ENCODE measurements around the gene TCEANC2. TPM values are rescaled to one million over a fixed set of nuclear protein-coding genes. Genes with fewer than 3 reads are reported as not detected.

Gene TCEANC2
- polyA plus RNA-seq, 4 donors, result 8.2 to 9.6 (median 8.6) TPM

DNA sequence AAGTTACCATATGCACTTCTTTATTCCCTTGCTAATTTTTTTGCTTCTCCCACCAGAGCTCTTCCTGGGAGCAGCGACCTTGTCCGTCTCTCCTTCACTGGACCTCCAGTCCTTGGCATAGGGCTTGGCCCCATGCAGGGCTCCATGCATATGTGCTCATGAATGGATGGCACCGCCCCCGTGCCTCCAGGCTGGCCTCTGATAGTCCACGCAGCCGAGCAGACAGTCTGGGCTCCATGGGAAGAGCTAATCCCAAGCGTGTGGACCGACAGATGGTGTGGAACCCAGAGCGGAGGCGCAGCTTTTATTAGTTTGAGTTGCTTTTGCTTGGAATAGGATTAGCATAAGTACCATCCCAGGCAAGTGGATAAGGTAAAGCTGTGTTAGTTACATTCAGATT lies 57.6 kb downstream of the TCEANC2 start:
- no peak for DNase-seq (ENCODE audit: low read depth in 4 of 4, low spot score in 2 of 4)

DNA sequence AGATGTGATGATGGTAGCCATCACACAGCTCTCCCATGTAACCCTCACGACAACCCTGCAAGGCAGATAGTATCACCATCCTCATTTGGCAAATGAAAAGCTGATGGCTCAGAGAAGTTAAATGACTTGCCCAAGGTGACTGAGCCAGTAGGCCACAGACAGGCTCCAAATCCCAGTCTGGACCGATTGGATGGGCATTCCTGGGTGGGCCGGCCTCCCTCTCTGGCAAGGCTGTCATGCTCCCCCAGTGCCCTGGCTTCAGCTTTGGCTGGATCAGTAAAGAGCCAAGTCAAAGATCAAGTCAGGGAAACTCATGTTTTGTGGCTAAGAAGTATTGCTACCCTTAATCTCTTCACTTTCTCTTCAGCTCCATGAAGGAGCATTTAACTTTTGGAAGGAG lies 58.2 kb downstream of the TCEANC2 start:
- no peak for DNase-seq (ENCODE audit: low read depth in 4 of 4, low spot score in 2 of 4)

DNA sequence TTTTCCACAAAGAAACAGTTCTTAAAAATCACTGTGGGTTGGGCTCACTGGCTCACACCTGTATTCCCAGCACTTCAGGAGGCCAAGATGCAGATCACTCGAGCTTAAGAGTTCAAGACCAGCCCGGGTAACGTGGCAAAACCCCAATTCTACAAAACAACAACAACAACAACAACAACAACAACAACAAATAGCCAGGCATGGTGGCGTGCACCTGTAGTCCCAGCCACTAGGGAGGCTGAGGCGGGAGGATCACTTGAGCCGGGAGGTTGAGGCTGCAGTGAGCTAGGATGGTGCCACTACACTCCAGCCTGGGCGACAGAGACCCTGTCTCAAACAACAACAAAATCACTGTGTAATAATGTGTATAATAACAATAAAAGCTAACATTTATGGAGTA lies 58.6 kb downstream of the TCEANC2 start:
- DNase-seq (ENCODE audit: low read depth in 4 of 4, low spot score in 2 of 4), result no peak

DNA sequence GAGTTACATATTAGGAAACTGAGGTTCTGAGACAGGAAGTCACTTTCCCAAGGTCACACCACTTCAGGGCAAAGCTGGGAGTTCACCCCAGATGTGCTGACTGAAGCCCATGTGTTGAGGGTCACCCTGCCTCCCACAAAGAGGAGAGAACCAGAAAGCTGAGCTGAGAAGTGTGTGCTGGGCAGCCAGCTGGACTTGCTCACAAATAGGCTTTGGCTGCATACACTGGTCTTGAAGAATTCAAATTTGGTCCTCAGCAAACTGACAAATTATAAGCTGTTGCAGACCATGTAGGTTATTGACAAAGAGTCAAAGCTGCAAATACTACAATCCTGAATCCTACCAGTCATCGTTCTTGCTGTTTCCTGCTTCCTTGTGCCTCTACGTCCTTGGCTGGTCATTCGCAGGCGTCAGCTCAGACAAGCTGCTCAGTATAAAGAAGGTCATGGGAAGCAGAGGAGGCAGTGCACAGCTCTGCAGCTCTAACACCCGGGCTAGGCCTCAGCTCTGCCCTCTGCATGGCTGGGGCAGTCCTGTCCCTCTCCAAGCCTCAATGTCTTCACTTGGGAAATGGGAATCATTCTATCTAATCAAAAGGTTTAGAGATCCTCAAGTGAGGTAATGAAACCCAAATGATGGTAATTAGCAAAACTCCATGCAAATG lies 59.4 kb downstream of the TCEANC2 start:
- DNase-seq (ENCODE audit: low read depth in 4 of 4, low spot score in 2 of 4), result no peak

DNA sequence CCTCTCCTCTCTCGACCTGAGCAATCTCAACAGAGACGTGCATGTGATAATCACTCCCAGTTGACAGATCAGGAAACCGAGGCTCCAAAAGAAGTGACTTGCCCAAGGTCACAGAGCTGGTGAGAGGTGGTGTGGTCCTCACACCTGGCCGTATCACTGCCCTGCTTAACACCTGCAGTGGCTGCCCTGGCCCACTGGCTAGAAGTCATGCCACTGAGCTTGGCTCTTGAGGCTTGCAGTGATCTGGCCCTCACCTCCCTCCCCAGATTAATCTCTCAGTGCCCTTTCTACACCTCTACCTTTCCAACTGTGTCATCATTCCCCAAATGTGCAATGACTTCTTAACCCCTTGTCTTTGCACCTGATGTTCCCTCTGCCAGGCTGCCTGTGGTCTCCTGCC lies 60.6 kb downstream of the TCEANC2 start:
- no peak for DNase-seq (ENCODE audit: low read depth in 4 of 4, low spot score in 2 of 4)

DNA sequence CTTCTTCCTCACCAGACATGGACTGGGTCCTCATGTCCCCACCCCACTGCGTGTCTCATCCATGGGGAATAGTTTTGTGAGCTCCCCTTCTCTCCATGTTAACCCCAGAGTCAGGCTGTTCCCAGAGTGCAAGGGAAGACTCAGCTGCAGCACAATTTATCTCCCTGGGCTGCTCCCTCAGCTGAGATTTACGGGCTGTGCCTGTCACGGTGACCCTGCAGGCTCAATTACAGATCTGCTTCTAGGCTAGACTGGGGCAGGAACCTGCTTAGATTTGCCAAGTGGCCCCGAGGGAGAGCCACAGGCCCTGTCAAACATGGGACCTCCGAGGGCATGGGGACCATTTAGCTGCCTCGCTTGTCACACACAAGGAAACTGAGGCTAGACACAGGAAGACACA lies 61.5 kb downstream of the TCEANC2 start:
- no peak for DNase-seq (ENCODE audit: low read depth in 4 of 4, low spot score in 2 of 4)

DNA sequence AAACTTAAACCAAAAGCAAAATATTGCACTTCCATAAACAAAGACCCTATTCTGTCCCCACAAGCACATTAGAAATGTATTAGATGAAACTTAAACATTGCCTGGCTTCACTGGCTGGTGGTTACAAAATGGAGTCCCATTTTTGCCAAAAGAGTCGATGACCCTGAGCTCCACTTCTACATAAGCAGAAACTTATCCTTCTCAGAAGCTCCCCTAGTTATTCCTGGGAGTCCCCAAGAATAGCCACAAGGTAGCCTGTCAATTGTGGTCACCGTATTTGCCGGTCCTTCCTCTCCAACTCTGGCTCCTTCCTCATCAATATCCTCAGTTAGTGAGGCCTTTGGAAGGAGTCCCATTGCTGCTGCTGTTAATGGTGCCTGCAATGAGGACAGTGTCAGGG lies 62.1 kb downstream of the TCEANC2 start:
- no peak for DNase-seq (ENCODE audit: low read depth in 4 of 4, low spot score in 2 of 4)

DNA sequence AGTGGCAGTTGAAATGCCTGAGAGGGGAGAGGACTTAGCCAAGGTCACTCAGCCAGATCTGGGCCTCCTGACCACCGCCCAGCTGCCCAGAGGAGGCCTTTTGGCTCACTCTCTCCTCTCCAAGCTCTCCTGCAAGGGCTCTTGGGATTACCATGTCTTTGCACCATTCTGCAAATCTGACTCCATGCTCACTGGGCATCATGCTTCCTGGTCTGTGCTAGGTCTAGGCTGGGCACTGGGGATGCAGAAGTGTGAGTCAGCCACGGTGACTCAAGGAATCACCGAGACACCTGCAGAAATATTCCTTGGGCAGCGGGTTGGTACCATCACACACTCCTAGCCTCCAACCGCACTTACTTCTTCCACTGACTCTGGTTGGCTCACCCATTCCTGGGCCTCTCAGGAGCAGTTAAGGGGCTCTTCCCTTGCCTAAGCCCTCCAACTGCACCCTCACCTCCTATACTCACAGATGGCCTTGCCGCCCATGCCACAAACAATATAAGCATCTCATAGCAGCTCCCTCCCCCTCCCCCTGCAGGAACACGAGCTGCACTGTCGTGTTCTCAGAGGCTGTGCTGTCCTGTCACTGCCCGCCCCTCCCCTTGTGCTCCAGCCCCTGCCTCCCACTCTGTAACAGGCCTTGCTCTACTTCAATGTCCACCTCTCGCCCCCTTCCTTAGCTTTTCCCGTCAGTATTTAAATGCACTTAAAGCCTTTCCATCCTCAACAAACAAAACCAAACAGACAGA lies 64.6 kb downstream of the TCEANC2 start:
- DNase-seq (ENCODE audit: low read depth in 4 of 4, low spot score in 2 of 4), result no peak

DNA sequence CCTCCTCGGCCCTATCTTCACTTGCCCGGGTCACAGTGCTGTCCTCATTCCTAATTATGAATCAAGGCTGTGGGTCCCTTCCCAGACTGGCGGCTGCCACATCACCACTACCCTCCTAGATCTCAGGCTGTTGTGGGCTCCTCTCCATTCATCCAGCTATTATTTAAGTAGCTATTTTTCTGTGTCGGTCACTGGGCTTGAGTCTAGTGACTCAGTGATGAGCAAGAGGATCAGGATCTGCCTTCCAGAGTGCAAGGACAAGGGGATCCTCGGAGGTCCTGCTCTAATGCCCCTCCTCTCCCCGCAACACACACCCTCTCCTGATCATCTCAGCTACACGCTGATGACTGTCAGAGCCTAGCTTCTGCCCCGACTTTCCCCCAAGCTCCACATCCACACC lies 65.3 kb downstream of the TCEANC2 start:
- no peak for DNase-seq (ENCODE audit: low read depth in 4 of 4, low spot score in 2 of 4)

DNA sequence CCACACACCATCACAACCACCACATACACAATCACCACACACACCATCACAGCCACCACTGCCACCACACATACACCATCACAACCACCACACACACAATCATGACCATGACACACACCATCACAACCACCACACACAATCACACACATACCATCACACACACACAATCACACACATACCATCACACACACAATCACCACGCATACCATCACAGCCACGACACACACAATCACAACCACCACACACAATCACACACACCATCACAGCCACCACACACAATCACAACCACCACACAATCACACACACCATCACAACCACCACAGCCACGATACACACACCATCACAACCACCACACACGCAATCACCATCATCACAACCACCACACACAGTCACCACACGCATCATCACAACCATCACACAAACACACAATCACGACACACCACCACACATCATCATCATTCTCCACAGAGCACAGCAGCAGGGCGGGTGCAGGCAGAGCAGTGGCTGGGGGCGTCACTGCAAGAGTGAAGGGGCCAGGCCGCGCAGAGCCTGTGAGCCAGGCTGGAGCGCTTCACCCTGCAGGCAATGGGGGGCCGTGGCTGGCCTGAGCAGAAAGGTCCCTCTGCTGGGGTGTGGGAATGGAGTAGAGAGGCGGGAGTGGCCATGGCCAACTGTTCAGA lies 66.8 kb downstream of the TCEANC2 start:
- DNase-seq (ENCODE audit: low read depth in 4 of 4, low spot score in 2 of 4), result no peak

DNA sequence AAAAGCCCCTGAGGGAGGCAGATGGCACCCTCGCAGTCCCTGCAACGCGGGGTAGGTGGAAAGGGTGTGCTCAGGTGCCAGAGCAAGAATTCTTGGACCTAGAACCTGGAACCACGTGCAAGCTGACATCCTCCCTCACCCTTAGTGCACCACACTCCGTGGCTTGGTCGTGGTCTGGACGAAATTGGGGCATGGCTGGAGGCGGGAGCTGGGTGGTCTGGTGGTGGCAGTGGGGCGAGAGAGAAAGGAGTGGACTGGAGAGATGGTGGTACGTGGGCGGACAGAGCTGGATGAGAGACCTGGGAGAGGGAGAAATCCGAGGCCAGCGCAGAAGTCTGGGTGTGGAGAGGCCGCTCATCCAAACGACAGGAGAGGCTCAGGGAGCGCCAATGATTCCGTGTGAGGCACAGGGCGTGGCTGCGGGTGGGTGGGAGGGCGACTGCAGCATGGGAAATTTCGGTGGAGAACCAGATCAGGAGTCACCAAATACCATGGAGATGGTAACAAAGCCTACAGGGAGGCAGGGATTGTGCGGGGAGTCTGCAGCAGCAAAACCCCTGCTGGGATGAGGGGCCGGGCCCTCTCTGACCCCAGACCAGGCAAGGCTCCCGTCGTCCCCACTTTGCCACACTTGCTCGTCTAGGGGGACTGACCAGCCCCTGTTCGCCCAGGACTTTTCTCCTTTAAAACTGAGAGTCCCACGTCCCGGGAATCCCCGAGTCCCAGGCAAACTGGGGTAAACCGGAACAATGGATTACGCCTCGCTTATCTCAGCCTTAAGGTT lies 67.5 kb downstream of the TCEANC2 start:
- DNase-seq (ENCODE audit: low read depth in 4 of 4, low spot score in 2 of 4), result no peak

DNA sequence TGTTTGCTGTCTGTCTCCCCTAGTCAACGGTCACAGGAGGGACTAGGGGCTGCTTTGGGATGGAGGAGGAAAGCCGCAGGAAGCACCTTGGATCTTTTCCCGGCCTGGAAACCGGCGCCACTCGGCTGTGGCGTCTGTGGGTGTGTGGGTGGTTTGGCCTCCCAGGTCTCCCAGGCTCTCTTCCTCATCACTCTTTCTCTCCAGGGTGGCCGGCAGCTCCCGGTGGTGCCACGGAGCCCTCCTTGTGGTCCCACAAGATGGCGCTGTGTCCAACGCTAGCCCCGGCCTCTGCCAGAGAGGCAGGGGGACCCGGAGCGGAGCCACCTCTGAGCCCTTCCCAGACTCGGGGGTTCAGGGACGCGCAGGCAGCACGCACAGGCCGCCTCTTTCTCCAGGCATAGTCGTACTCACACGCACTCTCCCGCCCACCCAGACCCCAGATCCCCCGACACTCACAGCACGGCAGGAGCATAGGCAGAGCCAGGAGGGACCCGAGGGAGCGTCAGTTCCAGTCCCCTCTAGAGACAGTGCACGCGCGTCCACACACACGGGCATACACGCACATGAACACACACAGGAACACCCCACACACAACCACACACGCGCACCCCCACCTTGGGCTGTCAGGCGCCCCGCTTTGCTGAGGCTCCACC lies 68.2 kb downstream of the TCEANC2 start:
- DNase-seq (ENCODE audit: low read depth in 4 of 4, low spot score in 2 of 4), result peak in 1 of 4 donors; percentile 73

DNA sequence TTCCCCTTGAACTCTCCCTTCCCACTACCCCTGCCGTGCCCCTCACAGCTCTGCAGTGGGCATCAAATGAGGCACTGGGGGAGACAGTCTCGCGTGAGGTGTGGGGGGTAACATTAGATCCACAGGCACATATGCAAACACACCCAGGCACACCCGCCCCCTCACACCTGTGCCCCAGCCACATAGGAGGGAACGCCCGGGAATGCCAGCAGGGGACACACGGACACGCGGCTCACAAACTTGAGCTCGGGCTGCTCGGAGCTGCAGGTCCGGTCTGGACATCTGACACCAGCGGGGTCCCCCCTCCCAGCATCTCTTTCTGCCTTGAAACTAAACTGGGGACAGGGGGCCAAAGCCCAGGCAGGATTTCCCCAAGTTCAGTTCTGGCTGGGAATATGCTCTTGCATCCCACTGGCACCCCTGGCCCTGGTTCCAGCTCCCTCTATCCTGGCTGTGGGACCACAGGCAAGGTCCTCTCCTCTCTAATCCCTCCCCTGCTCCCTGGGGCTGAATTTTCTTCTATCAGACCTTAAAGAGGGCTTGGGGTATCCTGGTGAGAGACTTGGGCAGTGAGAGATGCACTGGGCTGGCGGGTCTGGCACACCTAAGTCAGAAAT lies 68.8 kb downstream of the TCEANC2 start:
- no peak for DNase-seq (ENCODE audit: low read depth in 4 of 4, low spot score in 2 of 4)

DNA sequence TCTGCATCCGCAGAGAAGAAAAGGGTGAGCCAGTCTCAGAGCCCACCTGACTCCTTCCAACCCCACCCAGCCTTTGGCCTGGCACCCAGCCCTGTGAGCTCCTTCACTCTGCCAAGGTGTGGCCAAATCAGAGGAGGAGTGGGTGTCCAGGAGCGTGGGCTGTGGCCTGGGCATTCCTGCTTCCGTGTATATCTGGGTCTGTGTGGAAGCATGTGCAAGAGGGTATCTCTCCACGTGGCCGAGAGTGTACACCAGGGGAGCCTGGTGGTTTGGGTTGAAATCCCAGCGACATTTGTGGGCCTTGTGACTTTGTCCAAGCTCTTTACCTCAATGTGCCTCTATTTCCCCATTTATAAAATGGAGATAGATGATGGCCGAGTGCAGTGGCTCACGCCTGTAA lies 69.6 kb downstream of the TCEANC2 start:
- DNase-seq (ENCODE audit: low read depth in 4 of 4, low spot score in 2 of 4), result no peak

DNA sequence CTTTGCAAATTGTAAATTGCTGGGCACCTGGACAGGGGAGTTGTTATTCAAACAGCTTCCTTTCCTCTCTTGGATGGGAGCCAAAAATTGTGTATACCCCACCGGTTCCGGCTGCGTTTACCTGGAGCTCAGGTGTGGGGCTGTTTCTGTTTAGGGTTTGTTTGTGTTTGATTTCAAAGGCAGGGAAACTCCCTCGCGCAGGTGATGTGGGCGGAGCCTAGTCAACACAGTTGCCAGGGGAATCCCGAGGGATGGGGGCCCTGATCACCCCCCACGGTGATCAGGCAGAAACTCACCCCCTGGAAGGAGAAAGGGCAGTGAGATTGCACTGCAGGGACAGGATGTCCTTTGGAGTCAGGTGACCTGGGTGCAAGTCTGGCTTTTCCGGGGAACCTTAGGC lies 71.1 kb downstream of the TCEANC2 start:
- DNase-seq (ENCODE audit: low read depth in 4 of 4, low spot score in 2 of 4), result no peak

DNA sequence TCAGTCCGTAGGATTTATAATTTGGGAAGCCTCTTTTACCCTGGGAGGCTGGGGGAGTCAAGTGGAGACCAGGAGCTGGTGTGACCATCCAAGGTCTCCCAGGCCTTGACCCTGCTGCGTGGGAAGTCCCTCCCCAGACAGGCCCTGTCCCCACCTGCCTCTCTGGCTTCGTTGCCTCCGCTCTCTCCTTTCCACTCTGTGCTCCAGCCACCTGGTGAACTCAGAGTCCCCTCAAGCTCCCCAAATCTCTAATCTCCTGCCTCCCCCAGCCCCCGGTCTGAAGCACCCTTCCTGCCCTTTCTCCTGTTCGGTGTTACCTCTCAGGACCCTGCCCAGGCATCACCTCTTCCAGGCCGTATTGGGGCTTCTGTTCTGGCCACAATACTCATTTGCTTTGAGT lies 71.5 kb downstream of the TCEANC2 start:
- no peak for DNase-seq (ENCODE audit: low read depth in 4 of 4, low spot score in 2 of 4)

DNA sequence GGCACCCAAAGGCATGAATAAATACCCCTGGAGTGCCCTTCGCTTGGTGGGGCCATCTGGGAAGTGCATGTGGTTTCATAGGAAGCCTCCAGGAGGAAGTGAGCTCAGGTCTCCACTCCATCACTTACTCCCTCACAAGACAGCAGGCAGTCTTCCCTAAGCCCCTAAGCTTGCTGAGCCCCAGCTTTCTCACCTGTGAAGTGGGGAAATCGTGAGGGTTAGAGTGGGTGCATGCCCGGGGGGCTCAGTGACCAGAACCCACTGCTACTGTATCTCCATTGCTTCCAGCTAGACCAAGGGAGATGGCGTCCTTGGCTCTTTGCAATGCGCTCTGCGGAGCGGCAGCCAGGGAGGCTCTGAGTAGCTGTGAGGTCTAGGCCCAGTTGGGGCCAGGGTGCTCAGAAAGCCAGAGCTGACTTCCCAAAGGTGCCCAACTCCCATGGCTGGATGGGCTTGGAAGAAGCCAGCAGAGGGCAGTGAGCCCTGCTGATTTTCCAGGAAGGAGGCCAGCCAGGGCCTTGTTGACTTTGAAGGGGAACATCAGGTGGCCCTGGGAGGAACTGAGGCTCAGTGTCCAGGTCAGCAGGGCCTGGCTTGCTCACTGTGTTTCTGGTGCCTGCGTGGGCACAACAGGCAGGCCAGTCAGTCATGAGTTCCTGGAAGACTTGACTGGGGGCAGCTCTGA lies 72.1 kb downstream of the TCEANC2 start:
- DNase-seq (ENCODE audit: low read depth in 4 of 4, low spot score in 2 of 4), result no peak

DNA sequence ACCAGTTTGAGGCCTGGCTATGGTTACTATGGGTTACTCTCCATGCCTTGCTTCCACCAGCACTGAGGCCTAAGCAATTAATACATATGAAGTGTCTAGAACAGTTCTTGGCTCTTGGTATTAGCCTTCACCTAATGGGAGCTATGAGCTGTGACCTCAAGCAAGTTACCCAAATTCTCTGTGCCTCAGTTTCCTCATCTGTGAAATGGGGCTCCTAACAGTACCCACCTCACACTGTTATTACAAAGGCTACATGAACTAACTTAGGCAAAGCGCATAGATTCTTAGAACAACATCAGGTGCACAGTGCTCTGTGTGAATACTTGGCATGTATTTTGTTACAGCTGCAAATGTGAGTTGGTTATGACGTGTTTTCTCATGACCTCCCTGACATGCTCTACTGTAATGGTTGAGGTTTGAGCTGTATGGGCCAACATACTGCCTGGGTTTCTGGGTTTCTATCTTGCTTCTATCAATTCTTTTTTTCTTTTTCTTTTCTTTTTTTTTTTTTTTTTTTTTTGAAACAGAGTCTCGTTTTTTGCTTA lies 72.9 kb downstream of the TCEANC2 start:
- no peak for DNase-seq (ENCODE audit: low read depth in 4 of 4, low spot score in 2 of 4)

DNA sequence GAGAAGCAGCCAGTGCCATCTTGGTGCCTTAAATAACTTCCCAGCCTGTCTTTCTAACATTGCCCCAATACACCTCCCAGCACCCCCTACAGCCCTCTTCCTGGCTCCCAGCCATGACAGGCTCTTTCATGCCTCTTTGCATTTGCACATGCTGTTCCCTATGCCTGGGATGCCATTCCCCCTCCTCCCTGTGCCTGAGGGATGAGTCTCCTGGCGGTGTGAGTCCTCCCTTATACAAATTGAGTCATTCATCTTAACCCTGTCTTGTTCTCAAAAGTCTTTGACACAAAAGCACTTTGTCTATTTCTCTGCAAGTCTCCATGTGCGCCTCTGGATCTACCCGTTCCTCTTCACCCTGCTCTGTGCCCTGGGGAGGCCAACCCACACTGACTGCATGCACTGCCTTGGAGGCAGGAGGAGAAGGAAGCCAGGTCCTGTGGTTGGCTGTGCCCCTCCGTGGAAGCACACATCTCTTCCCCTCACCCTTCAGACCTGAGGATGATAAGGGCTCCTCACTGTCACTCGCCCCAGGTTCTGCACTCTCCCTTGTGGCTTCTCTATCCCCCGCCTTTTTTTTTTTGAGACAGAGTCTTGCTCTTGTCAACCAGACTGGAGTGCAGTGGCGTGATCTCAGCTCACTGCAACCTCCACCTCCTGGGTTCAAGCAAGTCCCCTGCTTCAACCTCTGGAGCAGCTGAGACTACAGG lies 74.3 kb downstream of the TCEANC2 start:
- no peak for DNase-seq (ENCODE audit: low read depth in 4 of 4, low spot score in 2 of 4)

All from left renal cortex interstitium (tissue), 4 donors.